ENCODE data around the gene ZNF57.
"Not testable (repeated sequence)": the region's sequence is repeated elsewhere in the genome, so short reads cannot be mapped to it uniquely, and the experiment has no call there.

Gene ZNF57

GRCh38 chr19:2952953-2953481, 52.3 kb downstream of the ZNF57 start:
- DNase-seq (ENCODE audit: low read depth in 2 of 2): no peak

- no peak for DNase-seq (ENCODE audit: low read depth in 2 of 2)
These were observed 56.4 kb downstream of the ZNF57 start for GRCh38 chr19:2957160-2957559.

GRCh38 chr19:2960120-2960519, 59.4 kb downstream of the ZNF57 start:
- no peak for DNase-seq (ENCODE audit: low read depth in 2 of 2)

GRCh38 chr19:2962018-2962670, 61.4 kb downstream of the ZNF57 start:
- peak; percentile 67 to 77 for DNase-seq (ENCODE audit: low read depth in 2 of 2)

GRCh38 chr19:2963122-2963521, 62.4 kb downstream of the ZNF57 start:
- DNase-seq (ENCODE audit: low read depth in 2 of 2): no peak

- not testable (repeated sequence) for DNase-seq (ENCODE audit: low read depth in 2 of 2)
These were observed 62.9 kb downstream of the ZNF57 start for GRCh38 chr19:2963631-2964030.

GRCh38 chr19:2964874-2965273, 64.1 kb downstream of the ZNF57 start:
- DNase-seq (ENCODE audit: low read depth in 2 of 2): no peak

- no peak for DNase-seq (ENCODE audit: low read depth in 2 of 2)
These were observed 67.2 kb downstream of the ZNF57 start for GRCh38 chr19:2967972-2968371.

All from fibroblast of skin of left biceps (primary cell).